Measurements from ENCODE around the gene ITSN1.

GRCh38 chr21:33824156-33824941 lies 182.0 kb downstream of the ITSN1 start:
- no peak for TF ChIP-seq CTCF (conservative IDR thresholded peaks at IDR 0.05 in 1 of 2, IDR thresholded peaks at IDR 0.05 in 1 of 2; ENCODE audit: extremely low read depth in 1 of 2, insufficient read depth in 1 of 2, low read depth in 1 of 2, low read length in 2 of 2)
- no peak for TF ChIP-seq EZH2 (IDR thresholded peaks at IDR 0.05; ENCODE audit: borderline replicate concordance, low read length)
